NCI-H460 (cell line): ENCODE data around the gene UBR4. TPM values are rescaled to one million over a fixed set of nuclear protein-coding genes. Genes with fewer than 3 reads are reported as not detected.

Experiments
- DNase-seq: peaks from one replicate; pipeline ENCODE4 v3.0.0-alpha.2; 2016; ENCODE audit warnings: low read depth; ENCODE audit errors: extremely low read depth
- total RNA-seq: library from RNA; depleted of rRNA; stranded (reverse); fragments of >200 nt; shearing (Covaris generic); gene quantifications from 2 replicates; pipeline ENCODE4 v1.2.3, GENCODE V29; 2014

Gene UBR4
- total RNA-seq, 1 experiment from 2014 or later = 210 TPM

DNA sequence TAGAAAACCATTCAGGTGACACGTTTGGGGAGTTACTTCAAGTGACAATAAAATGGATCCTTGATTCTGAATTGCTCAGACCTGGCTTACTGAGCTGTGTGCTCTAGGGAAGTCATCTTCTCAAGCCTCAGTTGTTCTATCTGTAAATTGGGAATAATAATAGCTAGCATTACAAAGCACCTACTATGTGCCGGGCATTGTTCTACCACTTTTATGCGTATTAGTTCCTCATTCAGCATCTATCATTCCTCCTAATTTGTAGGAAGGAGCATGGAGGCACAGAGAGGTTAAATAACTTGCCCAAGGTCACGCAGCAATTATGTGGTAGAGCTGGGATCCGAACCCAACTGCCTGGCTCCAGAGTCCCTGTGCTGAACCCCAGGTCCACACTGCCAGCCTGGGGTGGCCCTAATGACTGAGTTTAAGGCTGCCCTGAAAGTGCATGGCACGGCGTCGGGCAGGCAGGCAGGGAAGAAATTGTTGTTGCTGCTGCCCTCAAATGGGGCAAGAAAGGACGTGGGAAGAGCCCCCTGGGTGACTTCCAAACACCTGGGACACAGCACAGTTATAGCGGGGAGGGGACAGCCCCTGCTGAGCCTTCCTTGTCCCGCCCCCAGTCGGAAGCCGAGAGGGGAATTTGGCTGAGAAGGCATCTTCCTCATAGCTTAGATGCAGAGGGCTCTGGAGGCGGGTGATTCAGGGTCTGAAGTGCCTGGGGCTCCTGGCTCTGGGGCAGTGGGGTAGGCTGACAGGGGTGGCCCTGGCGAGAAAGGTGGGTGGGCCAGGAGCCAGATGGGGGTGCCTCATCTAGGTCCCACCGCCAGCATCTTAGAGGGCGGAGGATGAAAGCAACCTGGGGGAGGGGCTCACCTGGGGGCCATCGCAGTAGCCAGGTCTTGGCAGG lies 167.1 kb downstream of the UBR4 start:
- no peak for DNase-seq

GRCh38 chr1:19040010-19040680 lies 169.9 kb downstream of the UBR4 start:
- DNase-seq = no peak

- no peak for DNase-seq
Measured at GRCh38 chr1:19038732-19039131, 171.3 kb downstream of the UBR4 start.

DNA sequence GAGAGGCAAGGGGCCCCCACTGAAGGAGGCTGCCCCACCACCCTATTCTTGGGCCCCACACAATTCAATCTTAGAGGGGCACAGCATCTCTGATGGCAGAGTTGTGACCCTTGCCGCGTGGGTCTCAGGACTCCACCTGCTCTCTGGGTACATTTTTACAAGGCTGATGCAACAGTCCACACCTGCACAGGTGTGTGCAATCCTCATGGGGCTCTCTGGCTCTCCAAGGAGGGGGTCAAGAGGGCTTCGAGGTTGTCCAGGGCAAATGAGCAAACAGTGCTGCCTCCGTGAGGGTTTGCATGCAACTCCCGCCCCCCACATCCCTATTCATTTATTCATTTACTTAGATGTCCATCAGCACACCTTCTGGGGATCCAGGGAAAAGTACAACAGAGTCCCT lies 172.0 kb downstream of the UBR4 start:
- no peak for DNase-seq

DNA sequence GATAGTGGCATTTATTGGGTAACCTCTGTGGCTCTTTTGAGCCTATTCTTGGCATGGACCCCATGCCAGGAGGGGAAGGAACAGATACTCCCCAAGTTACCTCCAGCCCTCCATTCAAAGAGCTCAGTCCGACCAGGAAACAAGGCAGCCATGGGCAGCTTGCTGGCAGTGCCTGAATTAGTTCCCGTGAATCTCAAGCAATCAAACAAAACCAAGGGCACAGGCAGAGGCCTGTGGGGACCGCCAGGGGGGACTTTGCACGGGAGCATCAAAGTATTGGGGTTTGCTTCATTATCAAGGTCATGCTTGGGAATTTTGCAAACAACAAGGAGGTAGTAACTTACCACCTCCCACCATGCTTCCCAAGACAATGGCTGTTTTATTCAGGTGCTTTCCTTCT lies 172.4 kb downstream of the UBR4 start:
- DNase-seq = no peak

- no peak for DNase-seq
Measured at GRCh38 chr1:19036813-19037605, 173.1 kb downstream of the UBR4 start.

GRCh38 chr1:19036041-19036812 lies 173.8 kb downstream of the UBR4 start:
- no peak for DNase-seq

GRCh38 chr1:19035377-19036040 lies 174.6 kb downstream of the UBR4 start:
- DNase-seq = no peak

DNA sequence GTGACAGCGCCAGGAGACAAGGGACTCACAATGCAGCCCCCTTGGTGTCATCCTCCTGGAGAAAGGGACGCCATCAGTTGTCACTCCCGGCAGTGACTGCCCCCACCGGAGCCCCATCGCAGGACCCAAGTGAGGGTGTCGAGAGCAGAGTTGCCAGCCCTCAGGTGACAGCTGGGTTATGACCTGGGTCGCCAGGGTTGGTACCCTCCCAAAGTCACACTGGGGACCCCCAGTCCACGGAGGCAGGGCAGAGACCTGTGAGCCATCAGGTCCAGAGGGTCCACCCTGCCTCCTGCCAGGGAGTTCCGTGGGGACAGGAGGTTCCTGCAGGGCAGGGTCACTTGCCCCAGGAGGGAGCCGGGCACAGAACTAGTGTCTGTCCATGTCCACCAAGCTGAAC lies 175.3 kb downstream of the UBR4 start:
- DNase-seq = no peak

GRCh38 chr1:19033926-19034680 lies 176.0 kb downstream of the UBR4 start:
- no peak for DNase-seq

- no peak for DNase-seq
Measured at GRCh38 chr1:19033515-19033839, 176.6 kb downstream of the UBR4 start.

DNA sequence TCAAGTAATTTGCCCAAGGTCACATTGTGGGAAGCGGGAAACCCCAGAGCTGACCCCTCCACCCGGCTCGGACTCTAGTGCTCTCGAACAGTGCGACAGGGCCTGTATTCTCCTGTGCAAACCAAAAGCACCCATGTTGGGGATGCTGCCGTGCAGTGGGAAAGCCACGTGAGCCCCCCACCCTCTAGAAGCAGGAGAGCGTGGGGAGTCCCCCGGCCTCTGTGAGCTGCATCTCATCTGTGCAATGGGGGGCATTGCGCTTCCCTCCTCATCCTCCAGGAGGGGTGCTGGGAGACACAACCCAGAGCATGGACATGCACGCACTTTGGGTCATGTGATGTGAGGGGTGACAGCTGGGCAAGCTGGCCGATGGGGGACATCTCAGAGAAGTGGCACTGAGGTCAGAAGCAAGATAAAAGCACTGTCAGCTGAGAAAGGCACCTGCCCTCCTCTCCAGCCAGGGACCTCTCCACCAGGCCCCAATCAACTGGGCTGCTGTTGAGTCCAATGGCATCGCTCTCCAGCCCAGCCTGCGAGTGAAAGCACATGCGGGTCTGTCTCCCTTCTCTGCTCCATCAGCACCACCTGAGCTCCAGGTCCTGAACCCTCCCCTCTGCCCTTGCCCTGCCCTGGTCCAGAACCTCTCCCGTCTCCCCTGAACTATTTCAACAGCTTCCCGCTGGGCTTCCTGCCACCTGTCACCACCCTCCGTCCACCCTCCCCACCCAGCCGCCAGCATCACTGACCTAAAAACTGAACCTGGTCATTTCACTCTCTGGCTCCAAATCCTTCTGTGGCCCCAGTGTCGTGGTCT lies 177.2 kb downstream of the UBR4 start:
- DNase-seq = no peak

GRCh38 chr1:19032413-19032695 lies 177.7 kb downstream of the UBR4 start:
- DNase-seq = no peak

- DNase-seq = no peak
Measured at GRCh38 chr1:19029191-19030085, 180.6 kb downstream of the UBR4 start.

GRCh38 chr1:19028546-19029129 lies 181.4 kb downstream of the UBR4 start:
- DNase-seq = no peak

DNA sequence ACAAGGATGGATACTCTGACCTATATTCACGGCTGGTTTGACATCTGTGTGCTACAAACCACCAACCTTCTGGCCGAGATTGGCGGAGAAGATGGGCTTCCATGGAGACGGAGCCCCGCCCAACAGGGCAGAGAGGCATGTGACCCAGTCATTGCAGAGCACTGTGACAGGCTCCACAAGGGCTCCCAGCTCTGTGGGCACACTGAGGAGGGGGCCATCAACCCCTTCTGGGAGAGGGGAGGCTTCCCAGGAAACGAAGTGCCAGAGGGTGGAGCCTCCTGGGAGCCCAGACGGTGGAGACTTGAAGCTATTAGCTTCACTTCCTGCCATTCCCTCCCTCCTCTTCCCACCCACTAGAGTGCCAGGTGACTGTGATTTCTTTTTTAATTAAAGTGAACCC lies 182.0 kb downstream of the UBR4 start:
- no peak for DNase-seq
